Adrenal gland (tissue), 12 donors: ENCODE data around the gene ANKFY1. TPM values are rescaled to one million over a fixed set of nuclear protein-coding genes. Genes with fewer than 3 reads are reported as not detected.

Experiments
- DNase-seq, 7 donors: peaks; one replicate each; pipeline ENCODE4 v3.0.0-alpha.2; 2019 to 2020
- H3K27ac ChIP-seq, 5 donors: fragments of 200-600 bp; sonication (generic) in 4 of 5; 1 replicate in 3 of 5; 2 replicates in 2 of 5; pipeline versions ENCODE4 v1.5.1 to v1.8.0; 2016 to 2020; ENCODE audit warnings: mild to moderate bottlenecking in 1 of 5
- H3K27me3 ChIP-seq: fragments of 200-600 bp; 2 replicates; pipeline ENCODE4 v1.8.0; 2021
- H3K36me3 ChIP-seq, 2 donors: fragments of 200-600 bp; replicated peaks in 1 of 2; 1 replicate in 1 of 2; 2 replicates in 1 of 2; pipeline versions ENCODE4 v1.5.1 to v1.8.0; 2018 to 2022
- H3K4me1 ChIP-seq, 2 donors: fragments of 200-600 bp; replicated peaks in 1 of 2; 1 replicate in 1 of 2; 2 replicates in 1 of 2; pipeline versions ENCODE4 v1.5.1 to v1.8.0; 2018 to 2021
- H3K4me3 ChIP-seq, 4 donors: fragments of 200-600 bp; sonication (generic) in 3 of 4; one replicate each; pipeline ENCODE4 v1.5.1; 2016 to 2018
- H3K9me3 ChIP-seq, 3 donors: fragments of 200-600 bp; sonication (generic) in 1 of 3; replicated peaks in 1 of 3; 1 replicate in 2 of 3; 2 replicates in 1 of 3; pipeline versions ENCODE4 v1.5.1 to v1.8.0; 2016 to 2021
- CTCF ChIP-seq, 6 experiments: fragments of 450-650 bp in 4 of 6; fragments of 200-600 bp in 2 of 6; sonication (generic) in 1 of 6; IDR thresholded peaks; 1 replicate in 5 of 6; 2 replicates in 1 of 6; pipeline versions ENCODE4 v1.5.1 to v1.8.0; 2016 to 2021; ENCODE audit warnings: antibody characterized with exemption in 6 of 6, mild to moderate bottlenecking in 2 of 6, moderate library complexity in 1 of 6
- POLR2A ChIP-seq, 2 donors: fragments of 450-650 bp; IDR thresholded peaks; one replicate each; pipeline ENCODE4 v1.6.1; 2017; ENCODE audit warnings: antibody characterized with exemption in 2 of 2, mild to moderate bottlenecking in 2 of 2, moderate library complexity in 1 of 2
- WGBS, 4 donors: extraction: QIAGEN DNeasy Blood & Tissue Kit in 2 of 4; methylation state at CpG; one replicate each; pipeline versions ENCODE4 v1.1.5 to v1.1.7; 2013 to 2017; 5-methylcytosine and 5-hydroxymethylcytosine counted together
- intact Hi-C, 2 donors: fragments of 100-400 bp; cut with DNase I; formaldehyde crosslinking; loops; one replicate each; pipeline versions ENCODE4 v1.14.1 to v1.15.0; 2022 to 2023
- polyA plus RNA-seq, 3 donors: library from polyadenylated mRNA; stranded (reverse); fragments of 200-250 nt in 2 of 3; fragments of 350-450 nt in 1 of 3; fragmentation: Illumina TruSeq in 1 of 3; extraction: RNeasy Lipid Tissue Mini Kit (QIAGEN cat#74804) in 1 of 3; gene quantifications; one replicate each; pipeline ENCODE4 v1.2.3, GENCODE V29; 2013 to 2014
- total RNA-seq, 9 donors: library from RNA; depleted of rRNA in 4 of 9; stranded (reverse); fragments of >200 nt in 4 of 9; fragments of 120-200 nt in 1 of 9; fragmentation: NEBNext Ultra II Directional in 1 of 9; extraction: Animal tissue kit (Norgen Biotek cat#: 25700) in 1 of 9; gene quantifications; one replicate each; pipeline versions ENCODE4 v1.1.0 to v1.2.4, GENCODE V29; 2013 to 2023
- donor health status: healthy with polysubstance abuse.
- donor health status: Bipolar disorder and iron deficiency.
- donor health status: DM: yes; HTN: yes; CAD: no.
- donor health status: DM: no; HTN: no; CAD: no.
- donor health status: DM: no; HTN: no; CAD: no.
- donor health status: DM: yes; HTN: yes; CAD: no.

ANKFY1 gene
- total and polyA plus RNA-seq, 12 donors: 14.8 to 91.0 (median 46.7) TPM

GRCh38 chr17:4187076-4187475 is 76.7 kb downstream of the ANKFY1 start:
- TF ChIP-seq POLR2A (IDR thresholded peaks at IDR 0.05) (no peak), CTCF (IDR thresholded peaks at IDR 0.05) (no peak)
- DNase-seq: no peak

GRCh38 chr17:4186357-4186881 is 77.4 kb downstream of the ANKFY1 start:
- no peak for TF ChIP-seq POLR2A (IDR thresholded peaks at IDR 0.05)
- TF ChIP-seq CTCF (IDR thresholded peaks at IDR 0.05): no peak
- WGBS, 4 donors: 69 to 72% (median 71%) methylated on average over 8 of the region's 8 CpGs
- Histone ChIP-seq H3K27me3 (no peaks in the 10 kb centered on the region), H3K9me3 (no peaks in the 10 kb centered on the region), H3K4me3 (no peak overlapping the region), H3K27ac (no peak overlapping the region), H3K36me3 (peaks cover 0 to 89% of the 10 kb centered on the region in 2 donors), H3K4me1 (no peaks in the 10 kb centered on the region)
- DNase-seq: no peak
- intact Hi-C loops: no loop called here

More at GRCh38 chr17:4187076-4187475, 76.7 kb downstream of the ANKFY1 start:
- Histone ChIP-seq H3K27ac (peak overlapping the region in 1 of 5 donors; percentile 20), H3K27me3 (no peaks in the 10 kb centered on the region), H3K4me1 (no peaks in the 10 kb centered on the region), H3K36me3 (peaks cover 0 to 84% of the 10 kb centered on the region in 2 donors), H3K4me3 (no peak overlapping the region), H3K9me3 (no peaks in the 10 kb centered on the region)
- 85 to 89% (median 89%) methylated on average over 6 of the region's 6 CpGs for WGBS, 4 donors
- intact Hi-C loops: no loop called here

- Histone ChIP-seq H3K27ac (no peak overlapping the region), H3K9me3 (no peaks in the 10 kb centered on the region), H3K36me3 (peaks cover 0 to 93% of the 10 kb centered on the region in 2 donors), H3K27me3 (no peaks in the 10 kb centered on the region), H3K4me3 (no peak overlapping the region), H3K4me1 (no peaks in the 10 kb centered on the region)
- intact Hi-C loops: no loop called here
- no peak for DNase-seq
- no peak for TF ChIP-seq POLR2A (IDR thresholded peaks at IDR 0.05)
- no peak for TF ChIP-seq CTCF (IDR thresholded peaks at IDR 0.05)
- WGBS, 4 donors: 93 to 97% (median 95%) methylated on average over 15 of the region's 15 CpGs
Measured at GRCh38 chr17:4185656-4186055, 78.1 kb downstream of the ANKFY1 start.

- no peak for DNase-seq
- intact Hi-C loops: no loop called here
- H3K27ac ChIP-seq: no peak overlapping the region
- H3K9me3 ChIP-seq: no peaks in the 10 kb centered on the region
- no peaks in the 10 kb centered on the region for H3K4me1 ChIP-seq
- no peak overlapping the region for H3K4me3 ChIP-seq
- TF ChIP-seq CTCF (IDR thresholded peaks at IDR 0.05) (no peak), POLR2A (IDR thresholded peaks at IDR 0.05) (no peak)
- 91 to 99% (median 94%) methylated on average over 13 to 18 of the region's 18 CpGs for WGBS, 4 donors
- H3K27me3 ChIP-seq: no peaks in the 10 kb centered on the region
- H3K36me3 ChIP-seq: peaks cover 0 to 92% of the 10 kb centered on the region in 2 donors
Measured at GRCh38 chr17:4184811-4185210, 79.0 kb downstream of the ANKFY1 start.
